GM18870 (cell line): ENCODE data around the gene BRD8.
"Not testable (repeated sequence)": the region's sequence is repeated elsewhere in the genome, so short reads cannot be mapped to it uniquely, and the experiment has no call there.

Source experiments
- ATAC-seq: cut with Tn5 transposase; IDR thresholded peaks from one replicate; pipeline ENCODE4 v1.9.1; 2021; ENCODE audit warnings: moderate library complexity; ENCODE audit not compliant: unreplicated experiment

Gene BRD8

DNA sequence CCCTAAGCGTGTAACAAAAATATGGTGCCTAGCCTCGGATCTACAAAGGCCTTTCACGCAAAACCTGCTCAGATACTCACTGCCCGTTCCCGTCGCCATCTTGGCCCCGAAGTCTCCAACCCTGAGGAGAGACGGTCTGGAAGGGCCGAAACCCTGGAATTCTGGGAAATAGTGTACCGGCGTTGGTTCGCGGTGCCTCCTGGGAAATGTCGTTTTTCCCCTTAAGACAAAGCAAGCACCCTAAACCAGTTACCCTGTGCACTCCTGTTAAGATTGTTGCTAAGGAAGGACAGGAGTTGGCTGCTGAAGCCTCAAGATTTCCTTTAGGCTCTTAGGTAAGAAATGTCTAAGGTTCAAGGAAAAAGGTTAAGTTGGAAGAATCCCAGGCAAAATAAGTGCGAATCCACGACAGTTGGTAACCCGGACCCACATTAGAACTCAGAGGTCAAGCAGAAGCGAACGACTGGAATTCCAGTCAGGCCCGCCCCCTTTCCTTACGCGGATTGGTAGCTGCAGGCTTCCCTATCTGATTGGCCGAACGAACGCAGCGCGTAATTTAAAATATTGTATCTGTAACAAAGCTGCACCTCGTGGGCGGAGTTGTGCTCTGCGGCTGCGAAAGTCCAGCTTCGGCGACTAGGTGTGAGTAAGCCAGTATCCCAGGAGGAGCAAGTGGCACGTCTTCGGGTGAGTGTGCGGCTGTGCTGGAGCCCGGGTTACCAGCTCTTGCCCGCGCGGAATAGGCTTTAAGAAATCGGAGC is at the start of gene BRD8, which contains the start of gene KIF20A:
Gene BRD8, minus strand, starts transcription at position 115 of the 761 bp plus-strand sequence. Its CDS starts 16 bp downstream, at position 99.
Gene KIF20A, plus strand, starts transcription at position 597 of the 761 bp plus-strand sequence. CDS start 569 bp downstream, outside the sequence.
- peak; percentile 86 for ATAC-seq

GRCh38 chr5:138226910-138227309 is 48.5 kb upstream of the BRD8 start:
- no peak for ATAC-seq

GRCh38 chr5:138224712-138225111 is 46.3 kb upstream of the BRD8 start:
- ATAC-seq = no peak

DNA sequence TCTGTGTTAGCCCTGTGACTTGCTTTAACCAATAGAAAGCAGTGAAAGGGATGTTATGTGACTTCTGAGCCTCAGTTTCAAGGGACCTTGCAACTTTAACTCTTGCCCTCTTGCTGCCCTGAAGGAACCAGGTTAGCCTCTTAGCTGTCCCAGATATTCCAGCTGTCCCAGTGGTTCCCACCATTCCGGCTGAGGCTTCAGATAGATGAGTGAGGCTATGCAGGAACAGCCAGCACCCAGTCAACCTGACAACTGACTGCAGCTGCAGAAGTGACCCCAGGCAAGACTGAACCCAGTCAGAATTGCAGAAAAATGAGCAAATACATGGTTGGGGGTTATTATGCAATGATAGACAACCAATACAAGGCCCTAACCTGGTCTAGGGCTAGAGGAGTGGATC is 45.1 kb upstream of the BRD8 start:
- ATAC-seq = no peak

DNA sequence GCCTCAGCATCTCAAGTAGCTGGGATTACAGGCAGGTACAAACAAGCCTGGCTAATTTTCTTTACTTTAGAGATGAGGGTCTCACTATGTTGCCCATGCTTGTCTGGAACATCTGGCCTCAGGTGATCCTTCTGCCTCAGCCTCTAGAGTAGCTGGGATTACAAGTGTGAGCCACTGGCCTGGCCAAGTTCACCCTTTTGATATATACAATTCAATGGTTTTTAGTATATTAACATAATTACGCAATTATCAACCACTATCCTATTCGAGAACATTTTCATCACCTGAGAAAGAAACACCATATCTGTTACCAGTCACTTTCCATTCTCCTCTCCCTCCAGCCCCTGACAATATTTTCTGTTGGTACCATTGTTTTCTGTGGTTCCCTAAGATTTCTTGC is 38.4 kb upstream of the BRD8 start:
- no peak for ATAC-seq

DNA sequence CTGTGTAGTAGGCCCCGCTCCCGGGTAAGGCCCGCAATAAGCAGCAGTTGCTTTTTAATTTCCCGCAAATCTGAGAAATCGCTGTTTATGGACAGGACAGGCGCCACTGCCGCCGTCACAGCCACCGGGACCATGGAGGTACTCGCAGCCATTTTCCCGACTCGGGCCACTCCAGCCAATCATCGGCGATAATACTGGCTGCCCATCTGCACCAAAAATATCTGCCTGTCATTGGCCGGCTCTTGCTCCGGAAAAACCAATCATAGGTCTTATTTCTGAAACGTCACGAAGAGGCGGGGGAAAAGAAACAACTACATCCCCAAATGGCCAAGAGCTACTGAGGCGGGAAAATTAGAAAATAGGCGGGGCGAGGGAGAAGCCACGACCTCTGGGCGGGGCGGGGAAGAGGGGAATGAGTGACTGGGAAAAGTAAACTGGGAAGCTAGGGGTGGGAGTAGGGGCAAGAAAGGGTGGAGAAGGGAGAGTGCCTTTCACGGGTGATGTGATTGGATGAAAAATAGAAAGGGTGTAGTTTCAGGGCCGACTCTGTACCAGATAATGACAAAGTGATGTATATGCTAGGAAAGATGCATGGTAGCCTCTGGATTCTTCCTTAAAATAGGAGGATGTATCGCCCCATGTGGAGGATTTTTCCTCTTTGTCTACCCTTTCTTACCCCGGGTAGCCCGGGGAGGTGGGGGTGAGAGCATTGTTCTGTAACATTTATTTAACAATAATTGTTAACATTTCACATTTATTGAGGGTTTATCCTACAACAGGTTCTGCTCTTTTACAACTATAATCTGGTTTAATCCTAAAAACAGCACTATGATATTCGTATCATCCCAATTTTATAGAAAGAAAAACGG is 35.0 kb upstream of the BRD8 start, which contains the start of gene CDC23:
Gene CDC23, minus strand, starts transcription at position 163 of the 869 bp plus-strand sequence. Its CDS starts 11 bp downstream, at position 152.
- ATAC-seq = peak; percentile 91

DNA sequence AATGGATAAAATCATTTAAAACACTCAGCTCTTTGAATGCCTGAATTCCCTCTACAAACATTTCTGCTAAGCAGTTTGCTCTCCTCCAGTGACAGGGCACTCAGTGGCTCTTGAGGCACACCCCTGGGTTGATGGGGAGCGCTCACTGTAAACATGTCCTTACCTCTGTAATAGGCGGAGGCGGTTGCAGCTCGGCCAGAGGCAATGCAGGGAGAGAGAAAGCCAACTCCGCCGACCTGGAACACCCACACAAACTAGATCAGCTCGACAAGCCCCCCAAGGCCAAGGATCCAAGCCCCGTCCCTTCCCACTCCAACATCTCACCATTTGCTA is 34.4 kb upstream of the BRD8 start:
- peak; percentile 5 for ATAC-seq

GRCh38 chr5:138210985-138211384 is 32.6 kb upstream of the BRD8 start:
- no peak for ATAC-seq

DNA sequence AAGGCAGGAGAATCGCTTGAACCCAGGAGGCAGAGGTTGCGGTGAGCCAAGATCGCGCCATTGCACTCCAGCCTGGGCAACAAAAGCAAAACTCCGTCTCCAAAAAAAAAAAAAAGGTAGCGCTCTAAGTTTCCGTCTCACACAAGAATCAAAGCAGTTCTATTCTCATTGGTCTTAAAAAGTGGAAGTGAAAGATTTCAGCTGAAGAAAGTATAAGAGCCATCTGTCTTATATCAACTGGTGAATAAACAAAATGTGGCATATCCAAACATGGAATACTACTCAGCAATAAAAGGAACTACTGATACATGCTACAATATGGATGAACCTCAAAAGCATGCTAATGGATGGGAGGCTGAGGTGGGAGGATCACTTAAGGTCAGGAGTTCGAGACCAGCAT is 15.4 kb upstream of the BRD8 start:
- not testable (repeated sequence) for ATAC-seq

GRCh38 chr5:138192826-138193225 is 14.4 kb upstream of the BRD8 start:
- ATAC-seq = no peak

- ATAC-seq = no peak
Measured at GRCh38 chr5:138188626-138189025, 10.2 kb upstream of the BRD8 start.

DNA sequence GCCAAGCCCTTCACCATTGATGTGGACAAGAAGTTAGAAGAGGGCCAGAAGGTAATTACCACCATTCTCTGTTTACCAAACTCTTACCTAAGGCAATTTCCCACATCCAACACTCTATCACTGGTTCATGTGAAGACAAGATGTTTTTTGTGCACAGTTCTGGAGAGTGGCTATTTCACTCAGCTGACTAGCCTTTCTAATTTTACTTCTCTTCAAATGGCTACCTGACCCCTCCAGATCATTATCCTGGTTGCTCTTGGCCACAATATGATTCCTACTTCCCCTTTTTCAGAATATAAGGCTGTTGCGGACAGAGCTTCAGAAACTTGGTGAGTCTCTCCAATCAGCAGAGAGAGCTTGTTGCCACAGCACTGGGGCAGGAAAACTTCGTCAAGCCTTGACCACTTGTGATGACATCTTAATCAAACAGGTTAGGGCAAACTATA is 7.6 kb upstream of the BRD8 start:
- no peak for ATAC-seq

DNA sequence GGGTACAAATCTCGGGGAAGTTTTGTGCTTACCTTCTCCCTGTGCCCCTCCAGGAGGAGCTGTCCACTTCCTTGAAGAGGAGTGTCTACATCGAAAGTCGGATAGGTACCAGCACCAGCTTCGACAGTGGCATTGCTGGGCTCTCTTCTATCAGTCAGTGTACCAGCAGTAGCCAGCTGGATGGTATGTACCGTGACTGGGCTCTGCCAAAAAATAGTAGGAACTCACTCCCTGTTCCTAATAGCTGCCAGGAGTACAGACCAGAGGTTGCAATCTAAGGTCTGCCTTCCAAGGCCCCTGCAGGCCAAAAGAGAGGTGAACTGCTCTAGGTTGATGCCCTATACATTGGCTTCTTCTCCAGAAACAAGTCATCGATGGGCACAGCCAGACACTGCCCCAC is 4.4 kb upstream of the BRD8 start:
- no peak for ATAC-seq

DNA sequence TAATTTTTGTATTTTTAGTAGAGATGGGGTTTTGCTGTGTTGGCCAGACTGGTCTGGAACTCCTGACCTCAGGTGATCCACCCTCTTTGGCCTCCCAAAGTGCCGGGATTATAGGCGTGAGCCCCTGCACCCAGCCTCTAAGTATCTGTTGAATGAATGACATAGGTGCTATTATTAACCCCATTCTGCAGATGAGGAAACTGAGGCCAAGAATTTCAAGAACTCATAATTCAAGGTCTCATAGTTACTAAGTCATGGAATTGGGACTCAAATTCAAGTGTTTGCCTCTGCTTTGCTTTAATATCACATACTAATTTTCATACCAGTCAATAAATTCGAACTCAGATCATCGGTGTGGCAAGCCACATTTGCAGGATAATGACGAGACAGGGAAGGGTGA is 2.4 kb upstream of the BRD8 start:
- no peak for ATAC-seq

DNA sequence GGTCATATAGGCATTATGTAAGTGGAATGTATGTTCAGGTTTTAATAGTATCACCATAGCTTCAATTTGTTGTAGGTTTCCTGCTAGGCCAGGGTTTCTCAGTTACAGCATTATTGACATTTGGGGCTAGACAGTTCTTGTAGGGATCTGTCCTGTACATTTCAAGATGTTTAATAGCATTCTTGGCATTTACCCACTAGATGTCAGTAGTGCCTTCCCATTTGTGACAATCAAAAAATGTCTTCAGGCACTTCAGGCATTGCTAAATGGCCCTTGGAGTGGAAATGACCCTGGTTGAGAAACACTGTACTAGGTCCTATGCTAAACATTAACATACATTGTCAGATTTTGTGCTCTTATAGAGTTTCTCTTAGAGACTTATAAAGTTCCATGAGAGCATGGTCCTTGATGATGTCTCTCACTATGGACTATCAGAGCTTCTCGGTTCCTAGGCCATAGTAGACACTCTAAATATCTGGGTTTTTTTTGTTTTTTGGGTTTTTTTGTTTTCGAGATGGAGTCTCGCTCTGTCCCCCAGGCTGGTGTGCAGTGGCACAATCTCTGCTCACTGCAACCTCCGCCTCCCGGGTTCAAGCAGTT is 1.9 kb upstream of the BRD8 start:
- no peak for ATAC-seq

GRCh38 chr5:138179277-138179857 is 937 bp upstream of the BRD8 start:
- no peak for ATAC-seq

DNA sequence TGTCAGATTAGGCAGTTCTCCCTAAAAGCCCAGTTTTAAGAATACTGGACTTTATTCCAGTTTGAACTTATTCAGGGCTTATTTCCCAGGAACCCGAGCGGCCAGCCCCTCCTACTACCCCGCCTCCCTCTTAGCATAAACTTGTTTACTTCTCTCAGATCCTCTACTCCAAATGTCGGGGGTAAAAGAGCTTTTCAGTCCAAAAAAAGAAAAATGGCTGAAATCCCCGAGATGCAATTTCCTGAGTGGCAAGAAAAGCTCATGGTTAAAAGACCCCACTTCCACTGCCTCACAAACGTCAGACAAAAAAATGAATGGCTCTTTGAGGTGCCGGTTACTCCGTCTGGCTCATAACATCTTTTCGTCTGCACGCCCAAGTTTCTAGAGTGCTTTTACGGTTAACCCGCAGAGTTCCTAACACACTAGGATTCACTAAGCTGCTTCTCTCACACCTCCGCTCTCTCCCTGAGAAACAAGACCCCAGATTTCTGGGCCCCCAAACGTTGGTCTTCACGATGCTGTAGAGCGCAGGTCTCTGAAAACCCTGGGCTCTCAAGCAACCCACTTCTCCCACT is 402 bp downstream of the BRD8 start:
- ATAC-seq = no peak

DNA sequence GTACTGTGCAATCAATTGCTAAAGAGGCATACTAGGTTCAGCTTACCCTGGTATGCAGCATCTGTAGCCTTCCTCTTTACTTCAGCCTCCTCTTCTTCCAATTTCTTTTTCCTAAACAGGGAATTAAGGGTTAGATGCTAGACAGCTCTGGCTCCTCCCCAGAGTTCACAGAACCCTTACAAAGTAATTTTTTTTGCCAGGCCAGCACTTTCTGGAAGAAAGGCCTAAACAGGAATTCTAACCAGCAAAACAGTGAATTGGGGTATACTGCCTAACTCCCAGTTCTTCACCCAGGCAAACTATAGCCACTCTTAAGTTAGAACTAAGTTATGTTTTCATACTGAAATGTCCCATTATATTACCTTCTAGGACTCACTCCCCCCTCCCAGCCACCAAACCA is 8.1 kb downstream of the BRD8 start:
- ATAC-seq = no peak

DNA sequence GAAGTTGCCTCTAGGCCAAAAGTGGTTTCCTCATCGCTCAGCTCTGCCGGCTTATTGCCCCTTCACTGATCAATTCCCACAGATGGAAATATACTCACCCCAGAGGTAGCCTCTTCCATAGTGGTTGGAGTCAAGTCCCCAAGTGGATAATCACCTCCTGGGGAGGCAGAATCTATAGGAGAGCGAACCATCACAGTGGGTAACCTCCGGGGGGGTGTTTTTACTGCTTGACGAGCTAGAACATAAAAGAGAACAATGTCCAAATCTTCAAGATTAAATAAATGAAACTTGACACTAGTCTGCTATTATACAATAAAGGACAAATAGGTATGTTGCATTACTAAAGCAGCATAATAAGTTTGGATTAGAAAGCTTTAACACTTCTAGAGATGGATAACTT is 9.3 kb downstream of the BRD8 start:
- no peak for ATAC-seq

DNA sequence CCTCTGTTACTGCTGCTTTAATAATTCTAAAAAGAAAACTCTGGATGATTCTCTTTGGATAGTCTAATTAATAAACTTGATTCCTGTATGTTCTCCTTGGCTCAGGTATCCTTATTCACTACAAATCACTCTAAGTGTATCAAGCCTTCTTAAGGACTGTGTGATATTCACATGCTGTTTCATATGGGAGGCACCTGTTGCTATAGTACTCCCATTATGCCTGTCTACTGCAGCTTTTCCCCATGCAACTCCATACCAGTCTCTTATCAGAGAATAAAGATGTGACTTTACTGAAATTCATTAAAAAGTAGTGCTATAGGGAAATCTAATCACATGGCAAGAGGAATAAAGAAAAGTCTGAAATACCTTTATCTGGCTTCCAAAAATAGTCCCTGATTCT is 14.7 kb downstream of the BRD8 start:
- ATAC-seq = no peak

DNA sequence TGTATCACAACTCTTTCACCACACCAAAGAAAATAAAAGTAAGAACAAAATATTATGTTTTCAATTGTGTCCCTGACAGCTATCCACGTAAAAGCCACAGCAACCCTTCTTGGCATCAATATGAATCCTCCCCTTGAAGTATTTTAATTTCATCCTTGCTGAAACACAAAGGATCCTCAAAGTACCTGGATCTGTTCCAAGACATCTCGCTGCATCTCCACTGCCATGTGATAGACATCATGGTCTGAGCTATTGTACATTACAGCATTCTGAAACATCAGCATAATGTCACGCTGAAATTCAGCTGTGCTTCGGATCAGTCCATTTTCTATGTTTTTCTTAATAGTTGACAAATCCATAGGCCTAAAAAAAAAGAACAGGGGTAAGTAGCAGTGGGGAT is 17.7 kb downstream of the BRD8 start:
- ATAC-seq = no peak
